Left lung (tissue), 10 donors: Measurements from ENCODE around the gene UBE2C. TPM values are rescaled to one million over a fixed set of nuclear protein-coding genes. Genes with fewer than 3 reads are reported as not detected.

Source experiments
- ATAC-seq: fragments of 200-7000 bp; cut with Tn5 transposase; one replicate; pipeline ENCODE4 v1.9.1; 2020; ENCODE audit warnings: moderate library complexity
- DNase-seq, 4 donors: peaks; one replicate each; pipeline ENCODE4 v3.0.0-alpha.2; 2013 to 2020
- H3K27ac ChIP-seq, 2 donors: fragments of 200-600 bp; sonication (generic) in 1 of 2; one replicate each; pipeline versions ENCODE4 v1.5.0 to v1.8.0; 2020 to 2021
- H3K27me3 ChIP-seq, 2 donors: fragments of 200-600 bp; sonication (generic) in 1 of 2; one replicate each; pipeline versions ENCODE4 v1.5.0 to v1.8.0; 2020 to 2021
- H3K36me3 ChIP-seq, 2 donors: fragments of 200-600 bp; sonication (generic) in 1 of 2; one replicate each; pipeline versions ENCODE4 v1.5.0 to v1.8.0; 2020 to 2021
- H3K4me1 ChIP-seq, 2 donors: fragments of 200-600 bp; one replicate each; pipeline ENCODE4 v1.8.0; 2021
- H3K4me3 ChIP-seq, 2 donors: fragments of 200-600 bp; sonication (generic) in 1 of 2; one replicate each; pipeline versions ENCODE4 v1.5.0 to v1.8.0; 2020 to 2021; ENCODE audit warnings: mild to moderate bottlenecking in 1 of 2
- H3K9me3 ChIP-seq, 2 donors: fragments of 200-600 bp; sonication (generic) in 1 of 2; one replicate each; pipeline versions ENCODE4 v1.5.0 to v1.8.0; 2020 to 2021
- CTCF ChIP-seq, 2 donors: fragments of 200-600 bp; sonication (generic) in 1 of 2; IDR thresholded peaks; one replicate each; pipeline versions ENCODE4 v1.5.0 to v1.8.0; 2021; ENCODE audit warnings: antibody characterized with exemption in 2 of 2
- intact Hi-C, 2 donors: fragments of 100-400 bp; cut with DNase I; formaldehyde crosslinking; loops; one replicate each; pipeline versions ENCODE4 v1.11.2 to v1.14.2; 2022
- polyA plus RNA-seq, 6 donors: library from polyadenylated mRNA; unstranded; fragments of 120-200 nt; gene quantifications; one replicate each; pipeline ENCODE4 v1.2.1, GENCODE V29; 2013; ENCODE audit not compliant: insufficient read length in 6 of 6
- total RNA-seq, 2 donors: library from RNA; stranded (reverse); fragmentation: NEBNext Ultra II Directional; extraction: Animal tissue kit (Norgen Biotek cat#: 25700); gene quantifications; one replicate each; pipeline ENCODE4 v1.2.1, GENCODE V29; 2021
- donor health status: DM: no; HTN: yes; CAD: no.
- donor health status: DM: no; HTN: no; CAD: no.

The UBE2C gene
- total and polyA plus RNA-seq, 8 donors, result 5.9 to 99.2 (median 49.8) TPM

GRCh38 chr20:45850926-45851325 lies 38.5 kb downstream of the UBE2C start:
- Histone ChIP-seq H3K27me3 (no peaks in the 10 kb centered on the region), H3K4me3 (no peak overlapping the region), H3K36me3 (peaks cover 0 to 68% of the 10 kb centered on the region in 2 donors), H3K27ac (no peak overlapping the region), H3K9me3 (no peaks in the 10 kb centered on the region), H3K4me1 (peaks cover 4 to 20% of the 10 kb centered on the region in 2 donors)
- intact Hi-C loops, result no loop called here
- TF ChIP-seq CTCF (IDR thresholded peaks at IDR 0.05), result no peak
- ATAC-seq, result no peak
- DNase-seq, result no peak

- DNase-seq (no peak), ATAC-seq (no peak)
- Histone ChIP-seq H3K9me3 (no peaks in the 10 kb centered on the region), H3K4me1 (peaks cover 10 to 25% of the 10 kb centered on the region in 2 donors), H3K36me3 (peaks cover 0 to 62% of the 10 kb centered on the region in 2 donors), H3K27me3 (no peaks in the 10 kb centered on the region), H3K27ac (no peak overlapping the region), H3K4me3 (no peak overlapping the region)
- intact Hi-C loops, result no loop called here
- no peak for TF ChIP-seq CTCF (IDR thresholded peaks at IDR 0.05)
Measured at GRCh38 chr20:45851501-45851900, 39.1 kb downstream of the UBE2C start.

GRCh38 chr20:45852326-45852725 lies 39.9 kb downstream of the UBE2C start:
- no peak for TF ChIP-seq CTCF (IDR thresholded peaks at IDR 0.05)
- DNase-seq, result no peak
- H3K27me3 ChIP-seq, result no peaks in the 10 kb centered on the region
- intact Hi-C loops, result no loop called here
- no peak overlapping the region for H3K4me3 ChIP-seq
- H3K36me3 ChIP-seq, result peaks cover 0 to 54% of the 10 kb centered on the region in 2 donors
- H3K27ac ChIP-seq, result no peak overlapping the region
- no peaks in the 10 kb centered on the region for H3K9me3 ChIP-seq
- peaks cover 12 to 29% of the 10 kb centered on the region in 2 donors for H3K4me1 ChIP-seq
- no peak for ATAC-seq

- peaks cover 18 to 38% of the 10 kb centered on the region in 2 donors for H3K4me1 ChIP-seq
- intact Hi-C loops, result no loop called here
Measured at GRCh38 chr20:45853484-45853883, 41.0 kb downstream of the UBE2C start.

More at GRCh38 chr20:45853484-45853883, 41.0 kb downstream of the UBE2C start:
- TF ChIP-seq CTCF (IDR thresholded peaks at IDR 0.05), result no peak
- DNase-seq (no peak), ATAC-seq (no peak)
- Histone ChIP-seq H3K27ac (no peak overlapping the region), H3K36me3 (peaks cover 0 to 42% of the 10 kb centered on the region in 2 donors), H3K9me3 (no peaks in the 10 kb centered on the region), H3K27me3 (no peaks in the 10 kb centered on the region), H3K4me3 (no peak overlapping the region)
